Medulla oblongata (tissue), 1 donor: Measurements from ENCODE around the gene PSENEN.
A peak's percentile ranks its signal among the peaks of the same experiment; 100 is the strongest.

Source experiments
- DNase-seq: peaks from one replicate; pipeline ENCODE4 v3.0.0-alpha.2; 2015; ENCODE audit errors: extremely low spot score

Gene PSENEN

GRCh38 chr19:35733180-35734125, 12.0 kb upstream of the PSENEN start:
- no peak for DNase-seq

- DNase-seq: no peak
These were observed 11.2 kb upstream of the PSENEN start for GRCh38 chr19:35734273-35734672.

GRCh38 chr19:35734889-35735288, 10.6 kb upstream of the PSENEN start:
- no peak for DNase-seq

GRCh38 chr19:35736913-35737886, 8.3 kb upstream of the PSENEN start:
- no peak for DNase-seq

GRCh38 chr19:35738021-35738886, 7.2 kb upstream of the PSENEN start:
- no peak for DNase-seq

- DNase-seq: no peak
These were observed 6.6 kb upstream of the PSENEN start for GRCh38 chr19:35738887-35739229.

DNA sequence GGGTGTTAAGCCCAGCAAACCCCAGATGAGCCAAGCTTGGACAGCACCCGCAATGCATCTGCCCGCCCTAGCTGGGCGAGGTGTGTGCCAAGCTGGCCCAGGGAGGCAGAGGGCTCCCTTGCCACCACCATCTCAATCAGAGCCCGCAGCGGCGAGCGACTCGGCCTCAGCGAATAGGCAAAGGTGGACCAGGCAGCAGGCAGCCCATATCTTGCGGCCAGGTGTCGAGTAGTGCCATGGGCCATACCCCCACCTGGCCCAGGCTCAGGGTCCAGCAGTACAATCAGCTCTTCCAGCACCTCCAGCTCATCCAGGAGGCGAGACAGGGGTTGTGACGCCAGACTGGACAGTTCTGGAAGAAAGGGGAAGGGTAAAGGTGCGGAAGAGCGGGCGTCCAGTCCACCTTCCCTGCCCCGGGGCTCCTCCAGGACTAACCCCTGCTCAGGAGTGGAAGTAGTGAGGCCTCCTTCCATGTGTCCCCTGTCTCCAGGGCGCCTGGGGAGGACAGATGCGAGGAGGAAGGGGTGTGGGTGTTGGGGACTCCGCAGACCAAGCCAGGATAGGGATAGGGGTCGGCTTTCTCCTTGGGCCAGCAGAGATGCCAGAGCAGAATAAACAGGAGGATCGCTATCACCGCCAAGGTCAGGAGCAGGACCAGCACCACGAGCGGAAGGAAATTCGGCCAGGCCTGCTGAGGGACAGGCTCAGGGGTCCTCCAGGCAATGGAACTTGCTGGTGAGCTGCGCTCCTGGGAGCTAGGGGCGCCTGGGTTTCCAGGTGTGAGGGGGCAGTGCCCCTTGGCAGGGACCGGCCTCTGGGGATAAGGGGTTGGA, 6.0 kb upstream of the PSENEN start:
- no peak for DNase-seq

- no peak for DNase-seq
These were observed 5.4 kb upstream of the PSENEN start for GRCh38 chr19:35740108-35740422.

- peak; percentile 99 for DNase-seq
These were observed 4.8 kb upstream of the PSENEN start for GRCh38 chr19:35740423-35741202.

- no peak for DNase-seq
These were observed 4.3 kb upstream of the PSENEN start for GRCh38 chr19:35741203-35741515.

- DNase-seq: peak; percentile 77
These were observed 3.2 kb upstream of the PSENEN start, which contains the start of gene IGFLR1 for GRCh38 chr19:35742121-35742724. TSS of gene IGFLR1 (minus strand) at chr19:35742452. CDS start at chr19:35741180, 1,272 bp downstream.

- DNase-seq: no peak
These were observed 1.6 kb upstream of the PSENEN start for GRCh38 chr19:35743640-35744429.

GRCh38 chr19:35744430-35745327, 772 bp upstream of the PSENEN start:
- peak; percentile 98 for DNase-seq

- no peak for DNase-seq
These were observed 624 bp downstream of the PSENEN start for GRCh38 chr19:35746087-35746462.

DNA sequence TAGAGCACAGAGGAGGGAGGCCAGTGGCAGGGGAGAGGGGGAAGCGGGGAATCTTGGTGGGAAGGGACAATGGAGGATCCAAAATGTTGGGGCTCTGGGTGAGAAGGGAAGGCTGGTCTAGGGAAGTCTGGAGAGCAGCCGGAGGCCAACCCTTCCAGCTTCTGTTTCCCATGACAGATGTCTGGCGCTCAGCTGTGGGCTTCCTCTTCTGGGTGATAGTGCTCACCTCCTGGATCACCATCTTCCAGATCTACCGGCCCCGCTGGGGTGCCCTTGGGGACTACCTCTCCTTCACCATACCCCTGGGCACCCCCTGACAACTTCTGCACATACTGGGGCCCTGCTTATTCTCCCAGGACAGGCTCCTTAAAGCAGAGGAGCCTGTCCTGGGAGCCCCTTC, 1.1 kb downstream of the PSENEN start:
- DNase-seq: no peak

- DNase-seq: peak; percentile 100
These were observed 2.9 kb downstream of the PSENEN start, which contains the start of gene LIN37 for GRCh38 chr19:35748106-35749020. TSS of gene LIN37 (plus strand) at chr19:35748576. CDS start at chr19:35748725, 149 bp downstream.

- no peak for DNase-seq
These were observed 4.7 kb downstream of the PSENEN start for GRCh38 chr19:35750167-35750566.
